Ovary (tissue), 3 donors: ENCODE data around the gene SLC16A9.

Experiments
- CTCF ChIP-seq, 3 donors: fragments of 450-650 bp in 2 of 3; fragments of 200-600 bp in 1 of 3; IDR thresholded peaks; one replicate each; pipeline versions ENCODE4 v1.5.1 to v1.8.0; 2016 to 2022; ENCODE audit warnings: antibody characterized with exemption in 3 of 3, mild to moderate bottlenecking in 1 of 3
- POLR2A ChIP-seq: fragments of 450-650 bp; IDR thresholded peaks from one replicate; pipeline ENCODE4 v1.6.1; 2017; ENCODE audit warnings: antibody characterized with exemption, mild to moderate bottlenecking, moderate library complexity
- donor health status: DM: no; HTN: no; CAD: no.

- TF ChIP-seq CTCF (IDR thresholded peaks at IDR 0.05) (no peak), POLR2A (no peak)
These were observed 55.6 kb downstream of the SLC16A9 start for GRCh38 chr10:59654007-59654406.
